ENCODE data around the gene CCNY.

DNA sequence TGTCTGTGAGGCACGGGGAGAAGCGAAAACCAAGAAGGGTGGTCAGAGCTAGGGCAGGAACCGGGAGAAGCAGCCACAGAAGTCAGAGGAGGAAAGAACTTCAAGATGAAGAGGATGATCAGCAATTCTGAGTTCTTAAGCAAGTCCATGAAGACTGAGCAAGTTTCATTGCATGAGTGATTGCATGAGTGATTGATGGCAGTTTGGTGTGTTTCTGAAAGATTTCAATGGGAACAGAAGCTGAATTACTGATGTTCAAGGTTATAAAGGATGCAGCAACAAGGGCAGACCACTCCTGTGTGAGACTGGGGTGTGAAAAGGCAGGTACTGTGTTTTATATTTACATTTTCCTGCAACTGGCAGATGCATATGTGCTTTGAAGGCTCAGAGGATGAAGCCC is 35.4 kb downstream of the CCNY start:
- TF ChIP-seq CTCF (conservative IDR thresholded peaks at IDR 0.05; ENCODE audit: low read length) (no peak), EZH2phosphoT487 (IDR thresholded peaks at IDR 0.05; ENCODE audit: borderline replicate concordance, low read depth, low read length) (no peak)

Data from OCI-LY7 (cell line).